ENCODE results near the gene RPL36A. TPM values are rescaled to one million over a fixed set of nuclear protein-coding genes. Genes with fewer than 3 reads are reported as not detected.
A peak's percentile ranks its signal among the peaks of the same experiment; 100 is the strongest.

RPL36A gene
- total RNA-seq (ENCODE audit: unreplicated experiment): 147 TPM
- long read RNA-seq, transcript RPL36A-203 (5 exons, 910 nt): major isoform, 305 of 311 reads
- long read RNA-seq, partial matches to known transcripts: 0 of 311 reads
- long read RNA-seq, other reads (novel, unspliced or antisense): 1 of 311 reads

DNA sequence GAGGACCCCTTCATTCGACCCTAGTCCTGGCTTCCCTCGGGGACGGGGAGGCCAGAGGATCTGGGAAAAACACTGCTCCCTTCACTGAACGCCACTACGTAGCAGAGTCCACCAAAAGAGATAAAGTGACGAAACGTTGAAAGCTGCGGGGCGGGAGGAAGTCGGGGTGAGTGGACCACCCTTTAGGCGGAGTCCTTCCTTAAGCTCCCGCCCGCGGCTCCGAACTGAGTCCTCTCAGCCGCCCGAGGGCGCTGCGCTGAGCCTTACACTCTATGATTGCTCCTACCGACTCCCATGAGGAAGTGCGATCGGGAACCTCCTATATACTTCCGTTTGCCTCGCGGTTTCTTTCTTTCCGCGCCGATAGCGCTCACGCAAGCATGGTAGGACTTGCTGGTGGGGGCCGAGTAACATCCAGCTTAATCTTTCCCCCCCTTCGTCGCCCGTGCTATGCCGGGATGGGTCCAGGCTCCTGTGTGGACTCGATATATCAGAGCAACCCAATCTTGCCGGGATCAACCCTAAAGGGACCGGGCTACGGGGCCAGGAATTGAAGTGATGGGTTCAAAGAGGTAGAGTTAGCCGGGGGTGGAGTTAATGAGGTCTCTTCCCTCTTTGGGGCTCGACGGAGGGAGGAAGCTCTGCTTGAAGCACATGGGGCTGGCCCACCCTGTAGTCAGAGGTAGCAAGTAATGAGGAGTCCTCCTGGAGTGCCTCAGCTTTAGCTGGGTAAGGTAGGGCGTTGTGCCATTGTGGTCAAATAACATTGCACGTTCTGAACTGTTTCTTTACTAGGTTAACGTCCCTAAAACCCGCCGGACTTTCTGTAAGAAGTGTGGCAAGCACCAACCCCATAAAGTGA lies at the start of gene RPL36A:
Gene RPL36A, plus strand, starts transcription at position 348 of the 862 bp plus-strand sequence. Its CDS starts 33 bp downstream, at position 381.
- peak; percentile 84 for DNase-seq
- Mint-ChIP-seq H3K4me3 (ENCODE audit: unreplicated experiment) (peak within 1 kb of the TSS; percentile 94), H3K36me3 (ENCODE audit: unreplicated experiment) (no peaks in the 10 kb centered on the region), H3K9me3 (ENCODE audit: unreplicated experiment) (peaks cover 2% of the 10 kb centered on the region), H3K4me1 (ENCODE audit: low read depth, unreplicated experiment) (peaks cover 1% of the 10 kb centered on the region), H3K27ac (ENCODE audit: unreplicated experiment) (peak within 1 kb of the TSS; percentile 93), H3K27me3 (ENCODE audit: unreplicated experiment) (peaks cover 4% of the 10 kb centered on the region)
- TF ChIP-seq, protein P1, sequence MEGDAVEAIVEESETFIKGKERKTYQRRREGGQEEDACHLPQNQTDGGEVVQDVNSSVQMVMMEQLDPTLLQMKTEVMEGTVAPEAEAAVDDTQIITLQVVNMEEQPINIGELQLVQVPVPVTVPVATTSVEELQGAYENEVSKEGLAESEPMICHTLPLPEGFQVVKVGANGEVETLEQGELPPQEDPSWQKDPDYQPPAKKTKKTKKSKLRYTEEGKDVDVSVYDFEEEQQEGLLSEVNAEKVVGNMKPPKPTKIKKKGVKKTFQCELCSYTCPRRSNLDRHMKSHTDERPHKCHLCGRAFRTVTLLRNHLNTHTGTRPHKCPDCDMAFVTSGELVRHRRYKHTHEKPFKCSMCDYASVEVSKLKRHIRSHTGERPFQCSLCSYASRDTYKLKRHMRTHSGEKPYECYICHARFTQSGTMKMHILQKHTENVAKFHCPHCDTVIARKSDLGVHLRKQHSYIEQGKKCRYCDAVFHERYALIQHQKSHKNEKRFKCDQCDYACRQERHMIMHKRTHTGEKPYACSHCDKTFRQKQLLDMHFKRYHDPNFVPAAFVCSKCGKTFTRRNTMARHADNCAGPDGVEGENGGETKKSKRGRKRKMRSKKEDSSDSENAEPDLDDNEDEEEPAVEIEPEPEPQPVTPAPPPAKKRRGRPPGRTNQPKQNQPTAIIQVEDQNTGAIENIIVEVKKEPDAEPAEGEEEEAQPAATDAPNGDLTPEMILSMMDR (IDR thresholded peaks at IDR 0.05; ENCODE audit: partially characterized antibody, unreplicated experiment): peak; percentile 23

DNA sequence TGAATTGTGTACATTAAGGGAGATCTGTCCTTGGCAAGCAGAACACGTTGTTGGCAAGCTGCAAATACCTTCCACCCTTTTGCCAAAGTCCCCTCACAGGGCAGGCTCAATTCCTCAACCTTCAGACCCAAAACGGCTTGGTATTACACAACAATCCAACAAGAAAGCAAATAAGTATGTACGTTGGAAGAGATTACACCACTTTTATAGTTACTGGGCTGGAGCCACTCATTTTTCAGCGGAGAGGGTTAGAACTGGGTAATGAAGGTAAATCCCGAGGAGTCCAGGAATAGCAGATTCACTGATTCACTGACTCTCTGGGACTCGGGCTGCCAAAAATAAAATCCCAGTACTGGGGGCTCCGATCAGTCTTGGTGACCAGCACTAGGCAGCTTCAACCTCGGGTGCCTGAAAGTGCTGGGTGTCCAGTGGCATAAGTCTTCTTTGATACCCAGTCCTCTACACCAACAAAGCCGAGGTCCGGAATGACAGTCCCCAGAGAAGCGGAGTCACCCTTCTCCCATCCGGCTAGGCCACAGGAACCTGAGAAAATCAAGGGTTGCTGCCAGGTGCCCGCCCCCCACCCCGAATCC lies 42.9 kb upstream of the RPL36A start:
- Mint-ChIP-seq H3K27ac (ENCODE audit: unreplicated experiment) (peak overlapping the region; percentile 17), H3K4me1 (ENCODE audit: low read depth, unreplicated experiment) (no peaks in the 10 kb centered on the region), H3K27me3 (ENCODE audit: unreplicated experiment) (no peaks in the 10 kb centered on the region), H3K9me3 (ENCODE audit: unreplicated experiment) (no peaks in the 10 kb centered on the region), H3K36me3 (ENCODE audit: unreplicated experiment) (no peaks in the 10 kb centered on the region), H3K4me3 (ENCODE audit: unreplicated experiment) (peak overlapping the region; percentile 83)
- TF ChIP-seq, protein P1 (IDR thresholded peaks at IDR 0.05; ENCODE audit: partially characterized antibody, unreplicated experiment): no peak
- no peak for DNase-seq

DNA sequence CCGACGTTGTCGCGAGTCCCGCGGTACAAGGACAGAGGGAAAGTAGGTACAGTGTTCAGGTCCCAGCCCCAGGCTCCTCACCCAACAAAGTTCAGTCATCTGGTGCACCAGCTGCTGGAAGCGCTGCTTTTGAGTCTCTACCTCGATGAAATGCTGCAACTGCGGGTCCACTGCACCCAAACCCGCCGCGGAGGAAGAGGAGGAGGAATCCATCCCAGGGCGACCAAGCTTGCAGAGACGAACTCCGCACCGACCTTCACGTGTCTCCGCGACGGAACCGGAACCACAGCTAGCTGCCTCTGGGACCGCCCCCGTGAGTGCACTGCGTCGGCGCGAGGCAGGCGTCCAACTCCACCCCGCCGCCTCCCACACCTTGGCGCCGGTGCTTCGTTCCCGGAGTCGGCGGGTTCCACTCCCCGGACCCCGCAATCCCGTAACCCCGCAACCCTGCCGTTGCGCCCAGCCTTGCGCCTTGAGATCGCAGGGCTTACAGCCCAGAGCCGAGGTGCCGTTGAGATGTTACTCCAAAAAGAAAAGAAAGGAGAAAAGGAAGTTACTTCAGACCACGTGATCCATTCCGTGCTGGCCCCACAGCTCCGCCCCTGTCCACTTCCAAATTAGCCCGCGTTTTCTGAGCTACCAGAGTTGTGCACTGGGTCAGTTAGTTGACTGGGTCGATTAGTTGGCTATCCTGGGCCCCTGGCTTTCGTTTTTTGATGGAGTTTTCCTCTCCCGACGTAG lies 42.2 kb upstream of the RPL36A start, which contains the start of gene TIMM8A:
Gene TIMM8A, minus strand, starts transcription at position 291 of the 741 bp plus-strand sequence. Its CDS starts 78 bp downstream, at position 213.
- Mint-ChIP-seq H3K27ac (ENCODE audit: unreplicated experiment) (peak within 1 kb of the TSS; percentile 17), H3K36me3 (ENCODE audit: unreplicated experiment) (no peaks in the 10 kb centered on the region), H3K27me3 (ENCODE audit: unreplicated experiment) (no peaks in the 10 kb centered on the region), H3K4me3 (ENCODE audit: unreplicated experiment) (peak within 1 kb of the TSS; percentile 83), H3K9me3 (ENCODE audit: unreplicated experiment) (no peaks in the 10 kb centered on the region), H3K4me1 (ENCODE audit: low read depth, unreplicated experiment) (no peaks in the 10 kb centered on the region)
- TF ChIP-seq, protein P1 (IDR thresholded peaks at IDR 0.05; ENCODE audit: partially characterized antibody, unreplicated experiment): no peak
- peak; percentile 73 for DNase-seq

DNA sequence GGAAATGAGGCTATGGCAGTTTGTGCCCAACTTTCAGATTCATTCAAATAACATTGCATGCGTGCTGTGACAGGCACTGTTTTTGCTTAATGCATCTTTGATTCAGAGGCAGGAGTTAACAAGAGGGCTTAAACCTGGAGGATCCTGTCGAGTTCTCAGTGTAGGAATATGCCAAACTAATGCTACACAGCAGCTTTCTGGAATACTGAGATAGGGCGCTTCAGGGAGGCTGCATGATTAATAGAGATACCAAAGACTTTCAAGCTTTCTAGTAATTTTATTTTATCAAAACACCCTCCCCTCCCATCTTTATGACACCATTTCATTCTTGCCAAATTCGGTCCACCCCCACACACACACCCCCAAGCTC lies 41.6 kb upstream of the RPL36A start:
- H3K4me1 Mint-ChIP-seq (ENCODE audit: low read depth, unreplicated experiment): no peaks in the 10 kb centered on the region
- no peak for DNase-seq
- TF ChIP-seq, protein P1 (IDR thresholded peaks at IDR 0.05; ENCODE audit: partially characterized antibody, unreplicated experiment): no peak
- H3K27me3 Mint-ChIP-seq (ENCODE audit: unreplicated experiment): no peaks in the 10 kb centered on the region
- peaks cover under 1% of the 10 kb centered on the region for H3K9me3 Mint-ChIP-seq (ENCODE audit: unreplicated experiment)
- H3K4me3 Mint-ChIP-seq (ENCODE audit: unreplicated experiment): peak overlapping the region; percentile 83
- no peaks in the 10 kb centered on the region for H3K36me3 Mint-ChIP-seq (ENCODE audit: unreplicated experiment)
- no peak overlapping the region for H3K27ac Mint-ChIP-seq (ENCODE audit: unreplicated experiment)
